DMS153 treated with DMSO at 0.1 percent for 48 hours (cell line): ENCODE results near the gene ATP2B2.

Experiments
- DNase-seq: peaks from one replicate; lab custom pipeline; 2025; ENCODE audit not compliant: unreplicated experiment; lab: John Stamatoyannopoulos, UW

The ATP2B2 gene

GRCh38 chr3:10332481-10333348, 172.7 kb downstream of the ATP2B2 start:
- no peak for DNase-seq

- DNase-seq = no peak
Measured at GRCh38 chr3:10331320-10331719, 174.1 kb downstream of the ATP2B2 start.

GRCh38 chr3:10330319-10330718, 175.1 kb downstream of the ATP2B2 start:
- no peak for DNase-seq

- no peak for DNase-seq
Measured at GRCh38 chr3:10329495-10330015, 175.8 kb downstream of the ATP2B2 start.

GRCh38 chr3:10328460-10329071, 176.8 kb downstream of the ATP2B2 start:
- DNase-seq = no peak

- no peak for DNase-seq
Measured at GRCh38 chr3:10327592-10327991, 177.8 kb downstream of the ATP2B2 start.

- no peak for DNase-seq
Measured at GRCh38 chr3:10322352-10322710, 183.1 kb downstream of the ATP2B2 start.

GRCh38 chr3:10321630-10322351, 183.6 kb downstream of the ATP2B2 start:
- DNase-seq = no peak

- no peak for DNase-seq
Measured at GRCh38 chr3:10320320-10320677, 185.1 kb downstream of the ATP2B2 start.

- no peak for DNase-seq
Measured at GRCh38 chr3:10319804-10320203, 185.6 kb downstream of the ATP2B2 start.

GRCh38 chr3:10319251-10319650, 186.1 kb downstream of the ATP2B2 start:
- DNase-seq = no peak

GRCh38 chr3:10317961-10318350, 187.4 kb downstream of the ATP2B2 start:
- no peak for DNase-seq

GRCh38 chr3:10317311-10317960, 187.9 kb downstream of the ATP2B2 start:
- DNase-seq = no peak

GRCh38 chr3:10315771-10316344, 189.5 kb downstream of the ATP2B2 start:
- no peak for DNase-seq

- no peak for DNase-seq
Measured at GRCh38 chr3:10315101-10315500, 190.3 kb downstream of the ATP2B2 start.

- no peak for DNase-seq
Measured at GRCh38 chr3:10312861-10313260, 192.5 kb downstream of the ATP2B2 start.

GRCh38 chr3:10312391-10312790, 193.0 kb downstream of the ATP2B2 start:
- DNase-seq = no peak

- DNase-seq = no peak
Measured at GRCh38 chr3:10311710-10312109, 193.7 kb downstream of the ATP2B2 start.

- no peak for DNase-seq
Measured at GRCh38 chr3:10310578-10310977, 194.8 kb downstream of the ATP2B2 start.

- no peak for DNase-seq
Measured at GRCh38 chr3:10309736-10310135, 195.7 kb downstream of the ATP2B2 start.

GRCh38 chr3:10308678-10309077, 196.7 kb downstream of the ATP2B2 start:
- DNase-seq = no peak
